NCI-H345 treated with DMSO at 0.1 percent for 48 hours (cell line): ENCODE data around the gene PIP5K1C.
A peak's percentile ranks its signal among the peaks of the same experiment; 100 is the strongest.
"Not testable (repeated sequence)": the region's sequence is repeated elsewhere in the genome, so short reads cannot be mapped to it uniquely, and the experiment has no call there.

Experiments
- DNase-seq: peaks from one replicate; lab custom pipeline; 2025; ENCODE audit not compliant: unreplicated experiment; lab: John Stamatoyannopoulos, UW

The PIP5K1C gene

DNA sequence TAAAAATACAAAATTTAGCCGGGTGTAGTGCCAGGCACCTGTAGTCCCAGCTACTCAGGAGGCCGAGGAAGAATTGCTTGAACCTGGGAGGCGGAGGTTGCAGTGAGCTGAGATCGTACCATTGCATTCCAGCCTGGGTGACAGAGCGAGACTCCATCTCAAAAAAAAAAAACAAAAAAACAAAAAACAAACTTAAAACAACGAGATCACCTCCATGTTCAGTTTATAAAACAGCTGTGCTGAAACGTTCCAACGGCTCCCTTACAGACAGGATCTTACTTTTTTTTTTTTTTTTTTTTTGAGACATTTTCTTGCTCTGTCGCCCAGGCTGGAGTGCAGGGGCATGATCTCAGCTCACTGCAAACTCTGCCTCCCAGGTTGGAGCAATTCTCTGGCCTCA lies 71.5 kb downstream of the PIP5K1C start:
- DNase-seq: not testable (repeated sequence)

DNA sequence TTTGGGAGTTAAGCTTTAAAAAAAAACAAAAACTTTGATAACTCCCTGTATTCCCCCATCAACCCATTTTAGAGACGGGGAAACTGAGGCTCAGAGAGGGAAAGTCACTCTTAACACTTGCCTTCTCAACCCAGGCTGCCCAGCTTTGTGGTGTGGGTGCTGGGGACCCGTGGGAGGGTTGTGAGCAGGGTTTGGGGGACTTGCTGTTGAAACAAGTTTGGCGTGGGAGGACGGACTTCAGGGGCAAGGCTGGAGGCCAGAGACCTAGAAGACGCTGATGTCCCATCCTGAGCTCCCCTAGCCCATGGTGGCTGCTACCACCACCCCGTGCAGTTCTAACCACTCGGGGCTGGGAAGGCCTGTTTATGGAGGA lies 72.9 kb downstream of the PIP5K1C start:
- DNase-seq: no peak

DNA sequence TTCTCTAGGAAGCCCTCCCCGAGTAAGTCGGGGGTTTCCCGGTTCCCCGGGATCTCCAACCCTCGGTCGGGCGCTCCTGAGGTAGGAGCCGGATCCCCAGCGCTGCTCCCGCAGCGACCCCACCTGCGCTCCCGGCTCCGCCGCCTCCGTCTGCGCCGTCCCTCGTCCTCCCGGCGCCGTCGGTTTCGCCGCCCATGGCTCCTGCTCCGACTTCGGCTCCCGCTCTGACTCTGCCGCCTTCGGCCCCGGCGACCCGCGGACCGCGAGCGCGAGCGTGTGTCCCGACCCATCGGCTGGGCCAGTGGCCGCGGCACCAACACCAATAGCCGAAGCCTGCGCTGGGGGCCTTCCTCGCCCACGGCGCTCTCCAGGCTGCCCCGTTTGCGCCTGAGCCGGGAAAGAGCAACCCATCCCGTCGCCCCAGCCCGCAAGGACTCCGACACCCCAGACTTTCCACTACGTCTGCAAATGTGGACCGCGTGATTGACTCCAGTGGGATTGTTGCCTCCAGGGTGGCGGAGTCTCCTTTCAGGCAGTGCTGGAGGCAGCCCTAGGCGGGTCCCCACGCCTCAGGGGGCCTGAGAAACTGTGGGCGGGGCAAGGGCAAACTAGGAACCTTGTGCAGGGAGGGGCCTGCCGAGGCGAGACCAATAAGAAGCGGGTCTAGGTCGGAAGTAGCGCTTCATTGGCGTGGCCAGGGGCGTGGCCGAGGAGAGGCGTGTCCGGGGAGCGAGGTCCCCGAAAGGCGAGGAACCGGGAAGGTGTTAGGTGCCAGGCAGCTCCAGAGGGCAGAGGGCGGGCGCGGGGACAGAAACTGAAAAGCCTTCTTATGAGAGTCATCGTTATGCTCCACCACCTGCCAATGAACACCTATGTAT lies 73.6 kb downstream of the PIP5K1C start, which contains the start of gene CACTIN:
CACTIN (minus strand) TSS at position 318 of the 878 bp plus-strand sequence; CDS start at position 290, 28 bp downstream.
- DNase-seq: peak; percentile 90

DNA sequence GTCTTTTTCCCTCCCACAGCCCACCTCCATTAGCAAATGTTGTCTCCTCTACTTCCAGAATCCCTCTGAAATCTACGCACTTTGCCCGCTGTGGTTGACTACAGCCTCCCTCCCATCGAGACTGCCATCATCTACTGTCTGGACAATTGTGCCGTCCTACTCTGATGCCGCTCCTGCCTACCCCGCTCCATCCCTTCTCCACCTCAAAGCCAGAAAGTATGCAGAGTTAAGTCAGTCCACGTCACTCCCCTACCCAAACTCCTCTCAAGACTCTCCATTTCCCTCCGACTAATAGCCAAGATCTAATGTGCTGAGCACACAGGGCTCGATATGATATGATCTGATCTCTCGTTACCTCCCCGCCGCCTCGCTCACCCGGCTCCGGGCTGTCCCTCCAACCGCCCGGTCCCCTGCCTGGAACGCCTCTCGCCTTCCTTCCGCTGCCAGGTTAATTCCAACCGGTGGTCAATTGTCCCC lies 74.2 kb downstream of the PIP5K1C start:
- DNase-seq: no peak

- DNase-seq: no peak
Measured at GRCh38 chr19:3623716-3624115, 76.6 kb downstream of the PIP5K1C start.

DNA sequence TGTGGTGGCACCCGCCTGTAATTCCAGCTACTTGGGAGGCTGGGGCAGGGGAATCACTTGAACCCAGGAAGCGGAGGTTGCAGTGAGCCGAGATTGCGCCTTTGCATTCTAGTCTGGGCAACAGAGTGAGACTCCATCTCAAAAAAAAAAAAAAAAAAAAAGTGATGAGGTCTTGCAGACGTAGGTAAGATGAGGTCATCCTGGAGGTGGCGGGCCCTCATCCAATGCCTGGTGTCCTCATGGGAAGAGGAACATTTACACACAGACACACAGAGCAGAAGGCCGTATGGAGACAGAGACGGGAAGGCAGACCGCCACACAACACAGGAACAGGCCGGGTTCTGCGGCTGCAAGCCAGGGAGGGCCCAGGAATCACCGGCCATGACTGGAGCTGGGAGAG lies 78.0 kb downstream of the PIP5K1C start:
- DNase-seq: no peak

DNA sequence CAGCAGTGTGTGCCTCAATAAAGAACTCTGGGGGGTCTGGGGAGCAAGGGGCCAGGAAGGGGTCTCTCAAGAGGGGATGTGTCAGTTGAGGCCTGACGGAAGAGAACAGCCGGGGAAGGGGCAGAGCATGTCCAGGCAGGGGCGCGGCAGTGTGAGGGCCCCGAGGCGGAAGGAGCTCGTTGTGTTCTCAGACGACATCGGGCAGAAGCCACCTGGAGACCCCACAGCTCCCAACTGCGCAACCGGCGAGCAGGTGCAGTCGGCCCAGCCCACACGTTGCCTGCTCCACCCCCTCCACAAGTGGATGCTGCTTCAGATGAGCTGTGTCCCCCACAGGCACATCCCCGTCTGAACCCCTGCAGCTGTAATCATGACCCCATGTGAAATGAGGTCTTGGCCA lies 78.6 kb downstream of the PIP5K1C start:
- no peak for DNase-seq

GRCh38 chr19:3620817-3621547 lies 79.3 kb downstream of the PIP5K1C start:
- no peak for DNase-seq

DNA sequence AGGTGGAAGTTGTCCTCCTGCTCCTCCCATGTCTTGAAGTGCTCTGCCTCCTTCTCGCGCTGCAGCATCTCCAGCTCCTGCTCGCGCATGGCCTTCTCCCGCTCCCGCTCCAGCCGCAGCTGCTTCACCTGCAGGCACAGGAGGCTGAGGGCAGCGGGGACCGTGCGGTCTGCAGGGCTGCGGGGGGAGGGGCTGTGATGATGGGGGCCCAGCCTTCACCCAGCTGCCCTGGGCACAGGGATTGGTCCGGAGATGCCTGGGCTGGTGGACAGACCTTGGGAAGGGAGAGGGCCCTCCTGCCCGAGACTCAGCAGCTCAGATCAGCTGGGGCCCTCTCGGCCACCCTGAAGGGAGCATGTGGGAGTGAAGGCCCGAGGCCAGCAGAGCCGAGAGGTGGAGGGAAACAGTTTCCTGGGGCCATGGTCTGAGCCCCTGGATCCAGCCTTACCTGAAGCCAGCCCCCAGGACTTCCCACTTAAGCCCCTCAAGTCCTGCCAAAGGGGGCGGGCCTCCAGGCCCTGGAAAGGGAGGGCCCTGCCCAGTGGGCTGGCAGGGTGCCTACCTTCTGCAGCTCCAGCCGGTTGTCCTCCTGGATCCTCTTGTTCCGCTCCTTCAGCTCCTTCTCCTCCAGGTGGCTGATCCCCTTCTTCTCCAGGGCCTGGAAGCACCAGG lies 80.0 kb downstream of the PIP5K1C start:
- no peak for DNase-seq

GRCh38 chr19:3619631-3620012 lies 80.6 kb downstream of the PIP5K1C start:
- no peak for DNase-seq

DNA sequence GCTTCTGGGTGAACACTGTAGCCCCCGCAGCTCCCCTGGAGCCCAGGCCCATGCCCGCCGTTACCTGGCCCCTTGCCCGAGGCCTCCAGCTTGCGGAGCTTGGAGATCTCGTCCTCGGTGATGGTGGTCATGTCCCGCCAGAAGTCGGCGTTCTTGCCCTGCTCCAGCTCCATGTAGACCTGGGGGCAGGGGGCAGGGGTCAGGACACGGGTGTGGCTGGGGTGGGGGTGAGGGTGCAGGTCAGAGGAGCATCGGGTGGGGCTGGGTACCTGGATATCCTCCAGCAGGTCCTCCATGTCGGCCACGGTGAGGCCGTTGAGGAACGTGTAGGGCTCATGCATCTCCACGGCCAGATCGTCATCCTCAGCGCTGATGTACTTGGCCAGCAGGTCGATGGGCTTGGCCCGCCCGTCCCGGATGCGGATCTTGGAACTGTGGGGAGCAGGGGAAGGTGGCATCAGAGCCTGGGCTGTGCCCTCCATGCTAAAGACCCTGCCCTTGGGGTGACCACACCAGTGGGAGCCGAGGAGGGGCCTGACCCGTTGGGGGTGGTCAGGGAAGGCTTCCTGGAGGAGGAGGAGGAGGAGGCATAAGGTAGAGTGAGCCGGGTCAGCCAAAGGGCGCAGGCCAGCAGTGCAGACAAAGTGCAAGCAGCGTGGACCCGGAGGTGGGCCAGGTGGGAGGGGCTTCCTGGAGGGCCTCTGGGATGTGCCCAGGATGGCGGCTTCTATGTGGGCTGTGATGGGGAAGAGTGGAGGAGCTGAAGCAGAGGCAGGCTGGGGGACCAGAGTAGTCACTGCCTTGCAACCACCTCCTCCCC lies 81.2 kb downstream of the PIP5K1C start:
- DNase-seq: no peak

DNA sequence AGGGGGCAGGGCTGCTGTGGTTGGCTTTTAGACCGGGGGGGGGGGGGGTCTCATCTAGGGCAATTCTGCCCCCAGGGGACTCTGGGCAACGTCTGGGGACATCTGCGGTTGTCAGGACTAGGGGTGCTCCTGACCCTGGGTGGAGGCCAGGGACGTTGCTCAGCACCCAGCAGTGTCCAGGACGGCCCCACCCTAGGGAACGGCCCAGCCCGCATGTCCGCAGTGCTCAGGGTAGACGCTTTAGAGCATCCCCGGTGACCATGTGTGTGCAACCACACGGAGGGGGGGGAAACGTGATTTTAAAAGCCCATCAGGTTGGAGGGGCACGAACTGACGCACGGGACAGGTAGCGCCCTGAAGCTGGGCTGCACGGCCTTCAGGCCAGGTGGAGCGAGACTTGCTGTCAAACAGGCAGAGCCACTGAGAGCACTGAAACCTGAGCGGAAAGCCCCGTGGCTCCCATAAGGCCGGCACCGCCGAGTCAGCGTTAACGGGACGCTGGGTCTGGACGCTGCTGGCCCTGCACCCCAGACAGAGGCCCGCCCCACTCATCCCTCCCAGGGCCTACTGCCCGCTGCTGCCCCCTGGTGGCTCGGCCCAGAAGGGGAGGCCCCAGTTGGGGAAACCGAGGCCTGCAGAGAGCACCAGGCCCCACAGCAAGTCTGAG lies 82.0 kb downstream of the PIP5K1C start:
- no peak for DNase-seq

- no peak for DNase-seq
Measured at GRCh38 chr19:3617463-3617862, 82.8 kb downstream of the PIP5K1C start.

DNA sequence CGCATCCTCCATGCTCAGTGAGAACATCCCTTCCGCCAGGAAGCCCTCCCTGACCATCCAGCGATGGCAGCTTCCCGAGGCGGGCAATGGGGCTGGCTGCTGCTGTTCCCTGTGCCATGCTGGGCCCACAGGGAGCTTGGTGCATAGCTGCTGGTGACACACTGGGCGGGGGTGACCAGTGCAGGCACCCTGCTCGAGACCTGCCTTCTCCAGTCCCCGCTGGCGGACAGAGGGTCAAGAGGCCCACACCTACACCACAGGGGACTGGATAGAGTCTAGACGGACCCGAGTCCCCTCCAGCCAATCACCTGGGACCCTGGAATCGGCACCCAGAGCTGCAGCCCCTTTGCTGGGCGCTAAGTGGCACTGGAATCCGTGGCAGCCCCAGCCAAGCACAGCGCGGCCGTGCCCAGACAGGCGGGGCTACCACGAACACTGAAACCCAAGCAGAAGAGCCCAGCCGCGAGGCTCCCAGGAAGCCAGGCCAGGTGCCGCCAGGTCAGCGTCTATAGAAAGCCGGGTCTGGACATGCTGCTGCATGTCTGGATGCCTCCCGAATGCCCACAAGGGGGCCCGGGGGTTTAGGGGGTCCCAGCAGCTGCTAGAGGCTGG lies 84.6 kb downstream of the PIP5K1C start:
- no peak for DNase-seq

- DNase-seq: no peak
Measured at GRCh38 chr19:3614858-3615505, 85.3 kb downstream of the PIP5K1C start.

DNA sequence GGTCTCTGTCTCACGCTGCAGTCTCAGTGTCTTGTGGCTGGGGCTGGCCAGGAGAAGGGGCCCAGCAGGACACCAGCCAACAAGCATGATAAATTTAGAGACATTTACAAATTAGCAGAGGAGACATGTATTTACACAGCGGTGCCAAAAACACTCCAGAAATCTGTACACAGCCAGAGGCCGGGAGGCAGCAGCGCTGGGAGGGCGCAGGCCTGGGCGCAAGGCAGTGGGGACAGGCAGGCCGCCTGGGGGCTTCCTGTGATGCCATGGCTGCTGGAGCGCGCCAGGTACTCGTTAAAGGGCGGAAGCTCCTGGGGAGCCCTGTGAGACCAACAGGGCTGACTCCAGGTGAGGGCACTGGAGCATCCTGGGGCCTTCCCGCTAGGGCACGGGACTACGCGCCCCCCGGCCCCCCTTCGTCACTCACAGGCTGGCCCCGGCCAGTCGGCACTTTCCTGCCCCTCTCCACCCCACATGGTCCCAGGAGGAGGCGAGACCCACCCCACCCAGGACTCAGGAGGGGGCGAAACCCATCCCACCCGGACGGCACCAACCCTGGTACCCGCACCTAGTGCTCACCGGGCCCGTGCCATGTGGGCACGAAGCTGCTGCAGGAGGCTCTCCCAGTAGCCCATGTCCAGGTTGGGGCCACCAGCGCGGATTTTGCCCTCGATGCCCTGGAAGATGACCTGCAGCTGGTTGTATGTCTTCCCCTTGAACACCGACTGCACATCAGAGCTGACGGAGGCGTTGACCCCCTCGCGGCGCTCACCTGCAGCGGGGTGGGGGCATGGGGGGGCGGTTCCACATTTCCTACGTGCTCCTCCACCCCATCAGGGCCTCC lies 86.2 kb downstream of the PIP5K1C start:
- peak; percentile 28 for DNase-seq

DNA sequence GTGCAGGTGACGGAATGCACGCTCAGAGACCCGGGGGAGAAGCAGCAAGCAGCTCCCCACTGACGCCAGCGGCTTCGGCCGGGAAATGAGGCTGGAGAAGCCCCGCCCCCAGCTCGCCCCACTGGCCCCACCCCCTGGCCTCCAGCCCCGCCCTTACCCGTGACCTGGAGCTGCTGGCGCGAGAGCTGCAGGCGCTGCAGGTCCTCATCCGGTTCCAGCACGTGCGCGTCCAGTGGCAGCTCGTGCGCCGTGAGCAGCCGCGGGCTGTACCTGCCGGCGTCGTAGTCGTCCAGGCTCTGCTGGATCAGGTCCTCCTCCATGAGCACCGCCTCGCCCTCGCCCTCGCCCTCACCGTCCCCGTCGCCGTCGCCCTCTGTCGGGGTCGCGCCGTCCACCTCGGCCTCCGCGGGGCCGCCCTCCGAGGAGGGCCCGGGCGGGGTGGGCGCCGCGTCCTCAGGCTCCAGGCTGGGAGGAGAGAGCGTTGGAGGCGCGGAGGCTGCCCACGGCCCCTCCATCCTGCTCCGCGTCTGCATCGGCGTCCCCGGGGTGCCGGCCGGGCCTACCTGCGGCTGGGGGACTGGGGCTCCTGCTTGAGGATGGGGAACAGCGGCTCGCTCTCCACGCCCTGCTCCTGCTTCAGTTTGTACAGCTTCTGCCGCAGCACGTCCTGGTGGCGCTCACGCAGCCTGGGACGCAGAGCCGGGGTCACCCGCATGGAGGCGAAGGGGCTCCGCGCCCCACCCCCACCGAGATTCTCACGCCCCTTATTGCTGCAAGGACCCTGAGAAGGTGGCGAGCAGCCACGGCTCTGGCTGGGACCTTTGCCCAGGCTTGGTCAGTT lies 87.1 kb downstream of the PIP5K1C start:
- no peak for DNase-seq
